ENCODE results near the gene SPANXD.
A peak's percentile ranks its signal among the peaks of the same experiment; 100 is the strongest.
"Not testable (repeated sequence)": the region's sequence is repeated elsewhere in the genome, so short reads cannot be mapped to it uniquely, and the experiment has no call there.

SPANXD gene, protein sequence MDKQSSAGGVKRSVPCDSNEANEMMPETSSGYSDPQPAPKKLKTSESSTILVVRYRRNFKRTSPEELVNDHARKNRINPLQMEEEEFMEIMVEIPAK

DNA sequence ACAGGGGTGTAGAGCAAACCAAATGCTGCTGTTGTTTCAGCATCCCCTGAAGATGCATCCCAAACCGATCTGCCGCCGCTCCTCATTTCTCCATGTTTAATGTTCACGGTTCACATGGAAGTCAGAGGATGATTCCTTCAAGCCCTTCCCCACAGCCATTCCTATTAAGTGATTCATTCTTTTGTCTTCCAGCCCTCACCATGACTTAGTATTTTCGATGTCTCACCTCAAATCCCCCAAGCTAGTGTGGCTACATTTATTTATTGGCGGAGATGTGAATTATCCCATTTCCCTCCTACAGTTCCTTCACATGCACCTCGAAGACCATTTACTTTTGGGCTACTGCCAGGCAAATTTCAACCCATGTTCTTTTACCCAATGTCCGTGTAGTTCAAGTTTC, at the start of gene SPANXD:
Gene SPANXD, minus strand, starts transcription at position 101 of the 400 bp plus-strand sequence. CDS start 334 bp downstream, outside the sequence.
- not testable (repeated sequence) for DNase-seq

DNA sequence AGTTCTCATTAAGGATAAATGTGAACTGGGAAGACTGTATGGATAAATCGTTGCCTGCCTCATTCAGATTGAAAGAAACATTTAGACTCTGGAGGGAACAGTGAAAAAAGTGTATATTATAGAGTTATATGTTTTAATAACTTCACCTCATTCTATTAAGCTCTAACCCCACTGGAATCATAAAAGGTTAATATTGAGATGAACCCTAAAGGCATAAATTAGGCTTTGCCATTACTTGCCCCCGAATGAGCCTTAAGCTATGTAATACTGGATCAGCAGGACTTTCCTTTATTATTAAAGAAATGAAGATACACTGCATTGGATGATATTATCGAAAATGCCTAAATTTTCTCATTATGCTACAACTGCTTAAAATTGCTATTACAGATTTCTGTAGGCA, 44.1 kb upstream of the SPANXD start:
- no peak for DNase-seq

DNA sequence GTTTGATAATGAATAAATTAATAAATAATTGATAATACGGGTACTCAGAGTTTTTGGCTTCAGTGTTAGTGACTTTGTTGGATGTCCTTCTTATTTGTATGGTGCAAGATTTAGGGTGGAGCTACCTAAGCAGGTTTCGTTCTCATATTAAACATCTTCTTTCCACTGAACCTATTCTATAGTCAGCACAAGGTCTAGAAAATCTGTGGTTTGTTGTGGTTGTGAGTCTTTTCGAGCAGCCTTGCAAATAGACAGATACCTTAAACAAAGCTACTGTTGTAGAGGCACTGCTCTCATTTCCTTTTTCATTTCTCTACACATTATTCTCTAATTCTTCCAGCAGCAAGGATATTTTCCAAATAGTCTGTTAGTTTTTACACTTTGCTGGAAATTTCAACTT, 38.1 kb upstream of the SPANXD start:
- DNase-seq, result no peak

DNA sequence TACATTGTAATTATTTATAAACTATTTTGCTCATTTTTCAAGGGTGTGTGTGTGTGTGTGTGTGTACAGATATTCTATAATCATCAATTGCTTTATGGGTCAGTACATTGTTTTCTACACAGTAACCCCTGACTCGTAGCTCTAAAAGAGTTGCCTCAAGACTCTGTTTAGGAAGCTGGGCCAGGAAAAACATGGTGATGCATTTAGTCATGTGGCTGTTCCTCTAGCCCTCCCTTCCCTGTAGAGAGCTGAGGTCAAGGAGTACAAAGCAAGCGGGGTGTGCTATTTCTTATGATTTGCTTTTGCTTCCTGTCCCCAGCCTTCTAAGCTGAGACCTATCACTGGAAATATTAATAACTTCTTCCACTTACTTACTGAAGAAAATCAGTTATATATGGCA, 34.8 kb upstream of the SPANXD start:
- DNase-seq, result no peak

DNA sequence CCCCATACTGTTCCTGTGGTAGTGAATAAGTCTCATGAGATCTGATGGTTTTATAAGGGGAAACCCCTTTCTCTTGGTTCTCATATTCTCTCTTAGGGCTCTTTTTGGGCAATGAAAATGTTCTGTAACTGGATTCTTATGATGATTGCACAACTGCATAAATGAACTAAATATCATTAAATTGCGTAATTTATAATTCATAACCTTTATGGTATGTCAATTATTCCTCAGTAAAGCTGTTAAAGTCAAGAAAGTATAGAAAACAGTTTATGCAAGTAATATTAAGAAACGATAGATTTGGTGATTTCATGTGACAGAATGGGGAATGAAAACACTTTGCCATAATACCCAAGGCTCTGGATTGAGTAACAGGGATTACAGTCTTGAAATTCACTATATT, 33.5 kb upstream of the SPANXD start:
- DNase-seq, result no peak

DNA sequence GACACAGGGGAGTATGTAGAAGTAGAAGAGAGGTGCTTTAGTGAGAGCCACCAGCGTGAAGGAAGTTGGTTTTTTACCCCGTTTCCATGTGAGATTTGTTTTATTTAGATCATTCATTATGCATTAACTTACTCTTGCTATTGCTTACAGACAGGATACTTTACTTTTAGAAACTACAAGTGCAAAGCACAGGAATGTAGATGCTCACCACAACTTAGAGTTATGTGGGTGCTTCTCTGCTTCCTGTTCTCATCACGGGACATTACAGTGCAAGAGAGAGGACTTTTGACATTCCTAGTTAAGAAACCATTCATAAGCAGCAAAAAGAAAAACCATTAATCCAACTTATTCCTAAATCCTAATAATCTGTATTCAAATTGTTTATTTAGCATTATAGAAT, 25.6 kb upstream of the SPANXD start:
- DNase-seq, result no peak

DNA sequence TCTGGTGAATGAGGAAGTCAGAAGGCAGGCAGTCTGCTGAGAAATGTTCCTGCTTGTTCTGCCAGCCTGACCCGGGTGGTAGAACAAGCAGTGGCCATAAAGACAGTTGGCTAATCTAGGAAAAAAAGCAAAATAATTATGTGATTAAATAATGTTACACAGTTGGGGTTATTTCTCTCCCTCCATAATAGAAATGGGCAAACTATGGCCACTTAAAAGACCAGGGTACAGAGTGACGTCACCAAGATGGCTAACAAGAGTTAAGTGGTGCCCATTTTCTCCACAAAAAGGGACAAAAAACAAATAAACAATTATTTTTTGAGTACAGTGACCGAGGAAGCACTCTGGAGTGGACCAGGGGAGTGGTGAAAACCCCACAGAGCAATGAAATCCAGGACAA, 16.1 kb upstream of the SPANXD start:
- no peak for DNase-seq

DNA sequence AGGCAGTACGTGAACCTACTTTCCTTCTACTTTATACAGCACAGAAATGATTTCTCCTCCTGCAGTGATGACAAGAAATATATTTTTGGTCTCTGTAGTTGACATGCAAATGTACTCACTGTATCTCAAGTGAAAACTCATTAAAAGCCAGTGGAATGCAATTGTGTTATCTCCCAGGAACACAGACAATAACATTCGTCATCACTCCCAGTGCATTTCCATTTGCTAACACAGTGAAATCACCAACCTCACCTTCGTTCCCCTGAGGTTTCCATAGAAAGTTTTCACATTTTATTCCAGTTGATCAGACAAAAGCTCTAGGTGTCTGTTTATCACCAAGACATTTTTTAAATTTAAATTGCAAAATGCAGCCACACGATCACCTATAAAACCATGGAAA, 2.5 kb upstream of the SPANXD start:
- DNase-seq, result no peak

DNA sequence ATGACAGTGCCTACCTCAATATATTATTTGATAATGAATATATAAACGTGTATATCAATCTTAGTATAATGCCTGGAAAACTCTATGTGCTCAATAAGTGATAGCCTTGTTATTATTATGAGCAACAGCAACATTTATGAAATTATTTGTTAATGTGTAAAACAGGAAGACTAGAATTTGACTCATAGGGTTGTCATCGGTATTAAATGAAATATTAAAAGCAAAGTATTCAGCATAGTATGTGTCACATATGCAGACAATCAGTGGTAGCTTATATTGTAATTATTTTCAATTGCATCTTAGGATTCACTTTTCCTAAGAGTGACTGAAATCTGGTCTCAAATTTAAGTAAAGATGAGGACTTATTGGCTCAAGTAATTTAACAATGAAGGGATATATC, 24.6 kb downstream of the SPANXD start:
- DNase-seq, result no peak

DNA sequence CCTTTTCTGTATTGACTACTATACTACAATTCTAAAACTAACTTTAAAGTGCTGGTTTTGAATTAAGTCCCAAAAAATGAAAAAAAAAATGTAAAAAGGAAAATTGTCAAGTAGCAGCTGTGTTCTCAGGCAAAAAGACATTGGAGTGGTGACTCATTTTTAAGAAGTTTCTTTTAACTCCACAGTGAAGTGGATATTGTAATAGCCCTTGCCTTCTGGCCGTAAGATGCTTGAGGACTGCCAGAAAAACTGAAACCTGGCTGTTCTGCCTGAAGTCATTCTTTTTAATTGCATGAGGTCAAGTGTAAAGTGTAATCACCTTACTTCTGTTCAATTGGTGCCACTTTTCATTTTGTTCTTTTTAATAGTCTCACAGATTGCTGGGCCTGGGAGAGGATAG, 28.9 kb downstream of the SPANXD start:
- DNase-seq, result no peak

DNA sequence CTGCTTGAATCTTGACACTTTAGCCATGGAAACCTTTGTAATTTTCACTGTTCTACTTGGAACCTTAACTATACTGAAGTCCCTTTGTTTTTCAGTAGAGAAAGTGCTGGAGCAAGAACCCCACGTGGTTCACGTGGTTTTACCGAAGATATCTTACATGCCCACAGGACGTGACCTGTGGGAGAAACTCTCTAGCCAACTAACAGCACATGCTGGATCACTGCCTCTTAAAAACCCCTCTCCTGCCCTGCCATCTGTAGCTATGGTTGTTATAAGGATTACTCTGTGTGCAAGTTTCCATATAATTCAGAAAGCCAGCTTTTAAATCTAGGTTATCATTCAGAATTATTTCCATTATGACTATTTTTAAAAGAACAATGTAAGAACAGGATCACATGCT, 30.2 kb downstream of the SPANXD start:
- no peak for DNase-seq

DNA sequence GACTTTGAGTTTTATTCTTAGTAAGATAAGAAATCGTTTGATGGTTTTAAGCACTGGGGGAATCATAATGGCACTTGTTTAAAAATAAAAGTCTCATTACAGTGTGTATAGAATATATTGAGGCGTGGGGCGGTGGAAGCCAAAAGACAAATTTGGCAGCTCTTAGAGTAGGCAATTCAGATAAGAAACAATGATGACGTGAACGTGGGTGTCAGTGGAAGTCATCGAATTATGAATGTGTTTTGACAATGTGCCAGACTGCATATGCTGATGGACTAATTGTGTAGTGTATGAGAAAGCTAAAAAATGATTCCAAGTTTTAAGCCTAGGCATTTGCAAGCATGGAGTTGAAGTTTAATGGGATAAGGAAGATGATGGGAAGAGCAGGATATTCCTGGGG, 35.8 kb downstream of the SPANXD start:
- peak in 1 of 56 donors; percentile 2 for DNase-seq

DNA sequence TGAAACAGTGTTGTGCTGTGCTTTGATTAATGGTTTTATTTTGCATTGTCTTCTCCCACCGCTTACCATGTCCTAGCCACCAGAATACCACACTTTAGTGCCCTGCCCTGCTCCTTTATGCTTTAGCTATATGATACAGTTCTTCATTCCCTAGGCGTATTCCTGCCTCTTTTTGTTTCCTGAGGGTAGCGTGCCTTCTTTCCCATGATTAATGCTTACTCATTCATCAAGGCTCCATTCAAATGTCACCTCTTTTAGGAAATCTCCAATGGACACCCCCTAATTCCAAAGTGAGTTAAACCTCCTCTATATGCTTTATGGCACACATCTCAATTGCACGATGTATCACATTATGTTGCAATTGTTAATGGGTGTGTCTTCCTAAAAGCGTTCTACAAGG, 46.3 kb downstream of the SPANXD start:
- no peak for DNase-seq
